Activated gamma-delta T cell treated with Interleukin-2 at 50 U/mL for 16 hours (primary cell): ENCODE data around the gene KLLN.
"Not testable (repeated sequence)": the region's sequence is repeated elsewhere in the genome, so short reads cannot be mapped to it uniquely, and the experiment has no call there.

Experiments
- DNase-seq: peaks from one replicate; pipeline ENCODE4 v3.0.0-alpha.2; 2020

KLLN gene

DNA sequence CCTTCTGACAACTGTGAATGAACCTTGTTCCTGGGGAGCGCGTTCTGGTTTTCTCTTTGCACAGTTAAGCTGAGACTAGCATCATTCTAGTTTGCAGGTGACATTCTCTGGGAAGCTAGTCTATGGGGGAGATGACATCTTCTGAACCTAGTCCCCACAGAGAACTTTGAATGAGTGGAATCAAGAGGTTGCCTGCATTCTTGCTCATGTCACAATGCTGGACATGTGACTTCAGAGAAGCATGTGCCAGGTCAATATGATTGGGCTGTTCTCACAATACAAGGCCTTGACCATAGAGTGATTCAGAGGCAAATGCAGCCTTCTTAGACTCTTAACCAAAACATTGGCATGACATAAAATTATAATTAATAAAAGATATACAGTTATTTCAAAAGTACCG, 22.1 kb downstream of the KLLN start:
- DNase-seq = no peak

DNA sequence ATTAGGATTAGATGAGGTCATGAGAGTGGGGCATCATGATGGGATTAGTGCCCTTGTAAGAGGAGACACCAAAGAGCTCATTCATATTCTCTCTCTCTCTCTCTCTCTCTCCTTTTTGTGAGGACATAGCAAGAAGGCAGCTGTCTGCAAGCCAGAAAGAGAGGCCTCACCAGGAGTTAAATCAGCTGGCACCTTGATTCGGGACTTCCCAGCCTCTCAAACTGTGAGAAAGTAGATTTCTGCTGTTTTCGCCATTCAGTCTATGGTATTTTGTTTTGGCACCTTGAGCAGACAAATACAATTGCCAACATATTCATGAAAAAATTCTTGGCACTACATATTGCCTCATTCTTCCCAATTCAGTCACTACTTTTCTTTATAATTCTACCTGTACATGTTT, 24.7 kb downstream of the KLLN start:
- DNase-seq = no peak

DNA sequence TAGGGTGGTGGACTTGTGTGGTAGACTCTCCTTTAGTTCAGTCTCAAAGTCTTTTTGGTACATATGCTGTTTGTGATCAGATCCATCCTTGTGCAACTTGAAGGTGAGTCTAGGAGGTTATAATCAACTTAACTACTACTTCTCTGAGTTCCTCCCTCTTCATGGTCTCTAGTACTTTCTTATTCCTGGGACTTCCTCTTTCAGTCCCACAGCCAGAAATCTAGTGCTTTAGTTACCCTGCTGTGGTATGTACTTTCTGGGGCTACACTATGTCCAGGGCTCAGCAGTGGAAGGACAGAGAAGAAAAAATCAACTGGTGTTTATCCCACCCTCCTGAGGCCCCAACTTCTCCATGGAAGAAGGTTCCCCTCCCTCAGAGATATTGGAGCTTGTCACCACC, 25.9 kb downstream of the KLLN start:
- DNase-seq = no peak

DNA sequence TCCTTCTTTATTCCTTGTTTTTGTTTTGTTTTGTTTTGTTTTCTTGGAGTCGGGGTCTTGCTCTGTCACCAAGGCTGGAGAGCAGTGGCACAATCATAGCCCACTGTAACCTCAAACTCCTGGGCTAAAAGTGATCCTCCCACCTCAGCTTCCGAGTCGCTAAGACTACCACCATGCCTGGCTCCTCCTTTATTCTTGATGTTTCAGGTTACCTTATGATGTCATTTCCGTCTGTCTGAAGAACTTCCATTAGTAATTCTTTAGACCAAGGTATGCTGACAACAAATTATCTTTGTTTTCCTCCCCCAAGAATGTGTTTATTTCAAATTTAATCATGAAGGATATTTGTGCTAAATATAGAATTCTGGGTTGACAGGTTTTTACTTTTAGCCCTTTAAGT, 27.2 kb downstream of the KLLN start:
- no peak for DNase-seq

DNA sequence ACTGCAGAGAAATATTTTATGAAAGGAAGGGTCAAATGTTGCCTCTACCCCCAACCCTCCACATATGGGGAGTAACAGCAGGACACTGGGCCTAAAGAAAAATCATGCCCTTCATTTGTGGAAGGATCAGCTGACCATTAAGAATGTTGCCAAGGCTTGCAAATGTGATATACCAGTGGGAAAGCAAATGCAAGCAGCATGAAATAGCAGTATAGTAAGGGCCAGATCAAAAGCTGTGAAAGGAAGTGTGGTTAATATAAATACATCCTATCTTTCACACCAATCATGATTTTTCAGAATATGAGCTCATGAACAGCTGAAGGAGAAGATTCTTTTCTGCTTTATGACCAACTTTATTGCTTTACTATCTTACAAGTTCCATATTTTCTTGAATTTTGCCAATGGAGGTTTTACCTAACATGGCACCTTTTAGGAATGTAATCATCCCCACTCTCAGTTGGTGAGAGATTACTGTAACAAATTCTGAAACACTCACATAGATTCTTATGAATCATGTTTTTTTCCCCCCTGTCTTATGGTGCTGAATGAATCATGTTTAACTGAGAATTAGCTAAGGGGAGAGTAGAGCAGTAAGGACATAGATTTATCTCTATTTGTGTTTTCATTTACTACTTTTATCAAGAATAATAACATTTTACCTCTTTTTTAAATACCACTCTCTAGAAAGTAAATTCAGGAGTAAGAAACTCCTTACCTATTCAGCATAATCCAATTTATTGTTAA, 33.2 kb downstream of the KLLN start:
- no peak for DNase-seq

DNA sequence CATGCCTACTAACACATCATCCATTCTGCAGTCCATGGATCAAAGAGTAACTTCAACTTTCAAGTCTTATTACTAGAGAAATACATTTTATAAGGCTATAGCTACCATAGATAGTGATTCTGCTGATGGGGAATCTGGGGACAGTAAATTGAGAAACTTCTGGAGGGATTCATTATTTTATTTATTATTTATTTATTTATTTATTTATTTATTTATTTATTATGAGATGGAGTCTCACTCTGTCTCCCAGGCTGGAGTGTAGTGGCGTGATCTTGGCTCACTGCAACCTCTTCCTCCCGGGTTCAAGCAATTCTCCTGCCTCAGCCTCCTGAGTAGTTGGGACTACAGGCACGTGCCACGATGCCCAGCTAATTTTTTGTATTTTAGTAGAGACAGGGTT, 34.3 kb downstream of the KLLN start:
- DNase-seq = not testable (repeated sequence)

DNA sequence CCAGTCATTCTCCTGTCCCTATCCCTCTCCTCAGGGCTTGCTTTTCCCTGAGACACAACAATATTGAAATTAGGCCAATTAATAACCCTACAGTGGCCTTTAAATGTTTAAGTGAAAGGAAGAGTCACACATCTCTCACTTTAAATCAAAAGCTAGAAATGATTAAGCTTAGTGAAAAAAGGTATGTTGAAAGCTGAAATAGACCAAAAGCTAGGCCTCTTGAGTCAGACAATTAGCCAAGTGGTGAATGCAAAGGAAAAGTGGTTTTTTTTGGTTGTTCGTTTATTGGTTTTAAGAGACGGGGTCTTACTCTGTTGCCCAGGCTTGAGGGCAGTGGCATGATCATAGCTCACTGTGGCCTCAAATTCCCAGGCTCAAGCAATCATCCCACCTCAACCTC, 35.7 kb downstream of the KLLN start:
- no peak for DNase-seq

DNA sequence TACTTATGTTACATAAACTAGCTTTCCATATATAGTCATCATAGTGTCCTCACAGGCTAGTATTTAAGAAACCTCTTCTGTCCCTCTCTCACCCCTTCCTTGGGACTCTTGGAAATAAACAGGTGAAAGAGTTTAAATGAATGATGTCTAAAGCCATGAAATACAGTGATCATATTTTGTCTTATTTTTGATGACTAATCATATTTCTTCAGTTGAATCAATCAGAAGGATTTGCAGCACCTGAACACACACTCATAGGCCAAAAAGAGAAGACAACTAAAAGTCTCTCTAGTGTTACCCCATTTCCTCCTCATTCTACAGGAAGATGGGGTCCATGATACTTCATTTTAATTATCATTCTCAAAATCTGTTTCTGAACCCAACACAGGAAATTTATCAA, 36.7 kb downstream of the KLLN start:
- no peak for DNase-seq

DNA sequence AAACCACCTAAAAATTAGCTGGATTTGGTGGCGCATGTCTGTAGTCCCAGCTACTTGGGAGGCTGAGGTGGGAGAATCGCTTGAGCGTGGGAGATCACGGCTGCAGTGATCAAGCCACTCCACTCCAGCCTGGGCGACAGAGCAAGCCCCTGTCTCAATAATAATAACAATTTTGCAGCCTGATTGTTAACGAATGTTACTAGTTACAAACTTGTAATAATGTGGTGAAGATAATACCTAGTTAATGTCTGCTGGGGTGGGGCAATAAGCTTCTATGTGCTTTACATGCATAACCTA, 44.1 kb downstream of the KLLN start:
- DNase-seq = no peak

DNA sequence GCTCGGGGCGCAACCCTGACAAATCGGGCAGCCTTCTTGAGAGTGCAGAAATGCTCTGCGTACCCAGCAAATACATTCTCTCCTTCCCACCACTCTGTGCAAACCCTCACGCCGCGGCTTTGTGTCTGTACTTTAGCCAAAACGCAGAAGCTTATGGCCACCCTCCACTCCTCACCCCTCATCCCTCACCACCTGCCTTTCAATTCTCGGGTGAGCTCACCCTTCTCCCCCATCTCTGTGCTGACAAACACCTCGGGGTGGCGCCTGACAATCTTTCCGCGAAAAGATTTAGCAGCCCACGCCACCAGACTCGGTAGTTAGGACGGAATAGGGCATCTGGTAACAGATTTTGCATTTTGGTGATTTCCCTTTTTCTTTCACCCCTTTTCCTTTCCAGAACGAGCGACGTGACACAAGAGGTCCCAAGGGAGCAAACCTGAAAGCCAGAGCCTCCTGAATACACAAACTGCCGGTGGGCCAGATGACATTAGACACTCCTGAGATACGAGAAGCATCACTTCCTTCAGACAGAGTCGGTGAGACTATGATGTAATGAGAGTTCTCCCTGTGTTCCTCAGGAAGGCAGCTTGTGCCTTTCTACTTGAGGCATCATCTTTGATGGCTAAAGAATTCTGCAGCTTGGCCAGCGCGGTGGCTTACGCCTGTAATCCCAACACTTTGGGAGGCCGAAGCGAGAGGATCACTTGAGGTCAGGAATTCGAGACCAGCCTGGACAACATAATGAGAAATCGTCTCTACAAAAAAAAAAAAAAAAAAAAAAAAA, 44.6 kb downstream of the KLLN start:
- DNase-seq = peak; percentile 59

DNA sequence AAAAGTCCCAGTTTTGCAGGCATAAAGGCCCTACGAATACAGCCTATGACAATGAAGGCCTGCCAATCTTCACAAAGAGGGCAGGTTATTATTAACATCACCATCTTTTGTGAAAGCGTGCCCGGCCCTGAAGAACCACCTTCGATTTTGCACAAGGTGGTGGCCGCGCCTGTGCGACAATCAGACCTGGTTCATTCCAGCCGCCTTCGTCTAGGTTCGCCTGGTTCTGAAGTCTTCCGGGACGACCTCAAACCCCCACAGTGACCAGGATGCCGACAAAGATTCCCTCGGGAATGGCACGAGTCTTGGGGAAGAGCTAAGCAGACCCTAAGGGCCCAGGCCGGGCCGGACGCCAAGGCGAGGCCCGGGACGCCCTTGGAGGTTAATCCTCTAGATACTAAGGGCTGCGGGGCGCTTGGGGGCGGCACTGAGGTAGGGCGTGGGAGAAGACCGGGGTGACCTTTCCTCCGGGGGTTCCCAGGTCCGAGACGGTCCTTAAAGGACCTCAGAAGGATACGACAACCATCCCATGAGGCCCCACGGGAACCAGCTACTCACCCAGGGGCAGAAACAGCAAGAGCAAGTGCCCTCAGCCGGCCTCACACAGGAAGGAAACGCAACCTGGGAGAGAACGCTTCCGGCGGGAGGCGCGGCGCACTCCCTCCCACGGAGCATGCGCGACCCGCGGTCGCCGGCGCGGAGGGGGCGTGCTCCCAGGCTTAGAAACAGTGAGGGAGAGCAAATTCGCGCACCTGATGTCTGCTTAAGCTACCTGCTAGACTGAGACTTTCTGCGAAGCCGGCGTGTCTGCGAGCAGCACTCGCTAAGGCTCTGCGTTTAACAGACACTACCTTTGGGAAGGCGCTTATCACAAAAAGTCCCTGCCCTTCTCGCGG, 45.5 kb downstream of the KLLN start, which contains the start of gene ATAD1:
ATAD1 (minus strand) TSS at position 618 of the 896 bp plus-strand sequence. CDS start 3,627 bp downstream, outside the sequence.
- DNase-seq = peak; percentile 87

DNA sequence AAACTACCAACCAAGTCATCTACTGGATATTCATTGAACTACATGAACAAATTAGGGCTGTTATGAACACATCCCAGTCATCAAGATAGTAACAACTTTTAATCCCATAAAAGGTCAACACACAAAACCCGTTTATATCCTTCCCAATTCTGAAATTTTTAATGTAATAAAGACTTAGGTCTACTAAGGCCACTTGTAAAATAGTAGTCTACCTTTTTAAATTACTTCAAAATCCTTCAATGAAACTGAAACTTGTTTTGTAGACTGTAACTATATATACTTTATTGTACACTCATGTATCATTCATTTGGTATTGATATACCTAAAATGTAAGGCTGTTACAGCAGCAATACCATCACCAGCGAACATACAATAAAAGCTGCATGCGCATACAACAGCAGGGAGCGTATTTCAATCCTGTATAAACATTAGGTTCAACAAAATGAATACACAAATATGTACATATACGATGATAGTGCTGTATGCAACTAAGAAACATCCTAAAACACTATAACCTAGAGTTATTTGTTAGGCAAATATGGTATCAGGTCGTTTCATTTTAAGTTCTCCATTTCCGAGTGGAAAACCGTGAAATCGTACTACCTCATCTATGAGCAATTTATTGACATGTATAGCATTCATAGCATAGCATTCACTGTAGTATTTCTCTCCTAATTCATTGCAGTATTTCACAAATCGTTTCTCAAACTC, 46.3 kb downstream of the KLLN start:
- no peak for DNase-seq

DNA sequence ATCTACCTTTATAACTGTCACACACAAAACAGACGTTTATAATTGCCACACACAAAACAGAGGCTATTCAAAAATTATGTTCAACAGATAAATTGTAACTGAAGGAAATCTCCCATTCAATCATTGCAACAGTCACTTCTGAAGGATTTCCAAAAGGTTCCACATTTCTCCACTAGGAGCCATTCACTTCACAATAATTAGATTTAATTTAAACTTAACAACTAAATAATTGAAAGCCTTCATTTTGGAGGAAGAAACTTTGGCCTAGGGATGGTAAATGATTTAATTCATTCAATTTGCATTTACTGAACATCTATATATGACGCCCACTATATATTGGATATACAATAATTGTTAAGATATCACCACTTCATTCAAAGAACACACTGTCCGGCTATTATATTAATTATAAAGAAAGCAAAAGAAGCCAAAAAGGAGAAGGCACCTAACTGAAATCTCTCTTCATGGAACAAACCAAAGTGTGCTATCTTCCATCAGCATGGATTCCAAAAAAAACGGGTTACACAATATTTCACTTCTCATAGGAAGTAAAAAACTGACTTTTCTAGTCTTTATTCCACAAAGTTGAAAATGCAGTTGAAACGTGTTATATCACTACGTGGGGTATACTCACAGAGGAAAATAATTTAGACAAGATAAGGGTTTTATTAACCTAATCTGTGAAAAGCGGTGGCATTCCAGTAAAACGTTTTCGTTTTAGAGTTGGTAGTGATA, 47.0 kb downstream of the KLLN start:
- DNase-seq = no peak
